NCI-H1092 (cell line): ENCODE data around the gene CYP26A1.

Source experiments
- DNase-seq: peaks from one replicate; lab custom pipeline; 2025; lab: John Stamatoyannopoulos, UW

Gene CYP26A1

GRCh38 chr10:93123766-93124165 is 50.1 kb downstream of the CYP26A1 start:
- DNase-seq, result no peak

- DNase-seq, result no peak
These were observed 51.1 kb downstream of the CYP26A1 start for GRCh38 chr10:93124580-93125318.

GRCh38 chr10:93125966-93126365 is 52.3 kb downstream of the CYP26A1 start:
- no peak for DNase-seq

GRCh38 chr10:93126483-93127052 is 52.9 kb downstream of the CYP26A1 start:
- no peak for DNase-seq
